ENCODE measurements around the gene TESPA1.

Gene TESPA1

GRCh38 chr12:54973556-54973955 lies 11.0 kb downstream of the TESPA1 start:
- H3K4me2 ChIP-seq (ENCODE audit: low read length), result no peak overlapping the region
- no peaks in the 10 kb centered on the region for H3K9me3 ChIP-seq (ENCODE audit: control insufficient read depth, low read length)
- H3K27ac ChIP-seq, result no peak overlapping the region
- no peak overlapping the region for H2AFZ ChIP-seq
- no peak overlapping the region for H3K9ac ChIP-seq
- H3K27me3 ChIP-seq (ENCODE audit: control insufficient read depth, insufficient read depth, low read length), result no peaks in the 10 kb centered on the region
- no peak overlapping the region for H3K4me3 ChIP-seq (ENCODE audit: low read depth, low read length)
- no peaks in the 10 kb centered on the region for H3K79me2 ChIP-seq
- no peaks in the 10 kb centered on the region for H3K36me3 ChIP-seq (ENCODE audit: control insufficient read depth, insufficient read depth, low read length)
- no peak for TF ChIP-seq CTCF (IDR thresholded peaks at IDR 0.05)
- H3K4me1 ChIP-seq, result no peaks in the 10 kb centered on the region

DNA sequence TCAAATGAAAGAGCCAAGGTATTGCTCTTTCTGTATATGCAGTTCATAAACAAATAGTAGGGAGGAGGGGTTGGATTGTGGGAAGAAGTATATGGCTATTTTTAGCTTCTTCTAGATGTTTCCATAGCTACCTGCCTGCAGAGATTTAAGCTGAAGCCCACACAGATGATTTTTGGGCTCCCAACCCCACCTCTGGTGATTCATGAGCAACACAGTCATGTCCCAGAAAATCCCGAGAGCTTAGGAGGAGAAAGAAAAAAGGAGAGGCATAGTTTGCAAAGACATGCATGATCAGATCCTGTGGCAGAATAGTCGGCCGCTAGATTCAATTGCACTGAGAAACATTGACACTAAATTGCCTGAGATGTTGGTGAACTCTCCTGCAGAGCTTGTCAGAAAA lies 13.8 kb downstream of the TESPA1 start:
- Histone ChIP-seq H3K27me3 (ENCODE audit: control insufficient read depth, insufficient read depth, low read length) (no peaks in the 10 kb centered on the region), H3K4me2 (ENCODE audit: low read length) (no peak overlapping the region), H3K9me3 (ENCODE audit: control insufficient read depth, low read length) (no peaks in the 10 kb centered on the region), H3K36me3 (ENCODE audit: control insufficient read depth, insufficient read depth, low read length) (no peaks in the 10 kb centered on the region), H3K4me1 (peaks cover 4% of the 10 kb centered on the region), H3K9ac (no peak overlapping the region), H3K4me3 (ENCODE audit: low read depth, low read length) (no peak overlapping the region), H3K27ac (no peak overlapping the region), H3K79me2 (no peaks in the 10 kb centered on the region), H2AFZ (no peak overlapping the region)
- TF ChIP-seq CTCF (IDR thresholded peaks at IDR 0.05), result no peak

GRCh38 chr12:54968181-54968730 lies 16.3 kb downstream of the TESPA1 start:
- Histone ChIP-seq H3K27ac (peak overlapping the region; percentile 17), H3K36me3 (ENCODE audit: control insufficient read depth, insufficient read depth, low read length) (no peaks in the 10 kb centered on the region), H3K4me2 (ENCODE audit: low read length) (no peak overlapping the region), H3K79me2 (no peaks in the 10 kb centered on the region), H2AFZ (peak overlapping the region; percentile 4), H3K9ac (no peak overlapping the region), H3K9me3 (ENCODE audit: control insufficient read depth, low read length) (no peaks in the 10 kb centered on the region), H3K4me3 (ENCODE audit: low read depth, low read length) (no peak overlapping the region), H3K27me3 (ENCODE audit: control insufficient read depth, insufficient read depth, low read length) (no peaks in the 10 kb centered on the region), H3K4me1 (peaks cover 4% of the 10 kb centered on the region)
- TF ChIP-seq CTCF (IDR thresholded peaks at IDR 0.05), result no peak

DNA sequence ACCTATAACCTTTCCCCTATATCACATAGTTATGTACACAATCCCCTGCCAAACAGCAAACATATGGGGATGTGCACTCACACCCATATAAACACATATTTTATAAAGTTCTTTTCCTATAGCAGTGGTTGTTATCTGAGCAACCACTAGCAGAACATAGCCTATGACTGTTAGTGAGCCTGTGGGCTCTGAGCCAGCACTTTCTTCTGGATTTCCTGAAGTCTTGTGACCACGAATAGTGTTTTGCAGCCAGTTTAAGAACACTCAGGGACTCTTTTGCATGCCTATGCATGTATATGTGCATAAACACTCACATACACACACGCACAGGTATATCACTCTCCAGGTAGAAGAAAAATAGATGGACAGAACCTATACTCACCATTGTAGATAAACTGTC lies 17.1 kb downstream of the TESPA1 start:
- H3K4me1 ChIP-seq, result peaks cover 4% of the 10 kb centered on the region
- no peak overlapping the region for H3K4me2 ChIP-seq (ENCODE audit: low read length)
- no peak for TF ChIP-seq CTCF (IDR thresholded peaks at IDR 0.05)
- H3K79me2 ChIP-seq, result no peaks in the 10 kb centered on the region
- no peak overlapping the region for H3K27ac ChIP-seq
- H3K4me3 ChIP-seq (ENCODE audit: low read depth, low read length), result no peak overlapping the region
- no peaks in the 10 kb centered on the region for H3K36me3 ChIP-seq (ENCODE audit: control insufficient read depth, insufficient read depth, low read length)
- H3K27me3 ChIP-seq (ENCODE audit: control insufficient read depth, insufficient read depth, low read length), result no peaks in the 10 kb centered on the region
- no peaks in the 10 kb centered on the region for H3K9me3 ChIP-seq (ENCODE audit: control insufficient read depth, low read length)
- no peak overlapping the region for H3K9ac ChIP-seq
- no peak overlapping the region for H2AFZ ChIP-seq

GRCh38 chr12:54961190-54961589 lies 23.4 kb downstream of the TESPA1 start:
- Histone ChIP-seq H3K36me3 (ENCODE audit: control insufficient read depth, insufficient read depth, low read length) (no peaks in the 10 kb centered on the region), H2AFZ (no peak overlapping the region), H3K9me3 (ENCODE audit: control insufficient read depth, low read length) (no peaks in the 10 kb centered on the region), H3K9ac (no peak overlapping the region), H3K27me3 (ENCODE audit: control insufficient read depth, insufficient read depth, low read length) (no peaks in the 10 kb centered on the region), H3K4me2 (ENCODE audit: low read length) (no peak overlapping the region), H3K79me2 (no peaks in the 10 kb centered on the region), H3K4me1 (no peaks in the 10 kb centered on the region), H3K27ac (no peak overlapping the region), H3K4me3 (ENCODE audit: low read depth, low read length) (no peak overlapping the region)
- no peak for TF ChIP-seq CTCF (IDR thresholded peaks at IDR 0.05)

All from parathyroid adenoma (tissue), 2 donors.